H9 (cell line): Measurements from ENCODE around the gene TELO2. TPM values are rescaled to one million over a fixed set of nuclear protein-coding genes. Genes with fewer than 3 reads are reported as not detected.

Experiments
- DNase-seq: peaks from one replicate; pipeline ENCODE4 v3.0.0-alpha.2; 2017
- H2AFZ ChIP-seq: one replicate; pipeline ENCODE4 v1.6.1; 2013; ENCODE audit warnings: mild to moderate bottlenecking, low read length, control low read depth, moderate library complexity
- H2AK5ac ChIP-seq: 2 replicates; pipeline ENCODE4 v1.6.1; 2013; ENCODE audit warnings: low read length, control low read depth, mixed read lengths; ENCODE audit not compliant: insufficient read length
- H2BK120ac ChIP-seq: one replicate; pipeline ENCODE4 v1.6.1; 2013; ENCODE audit warnings: low read depth, mild to moderate bottlenecking, low read length, control low read depth, inconsistent platforms; ENCODE audit not compliant: poor library complexity, severe bottlenecking
- H2BK12ac ChIP-seq: 2 replicates; pipeline ENCODE4 v1.6.1; 2013; ENCODE audit warnings: low read length, control low read depth, mixed read lengths, low read depth; ENCODE audit not compliant: insufficient read length
- H2BK15ac ChIP-seq: 2 replicates; pipeline ENCODE4 v1.6.1; 2013; ENCODE audit warnings: low read depth, low read length, control low read depth
- H2BK20ac ChIP-seq: one replicate; pipeline ENCODE4 v1.6.1; 2013; ENCODE audit warnings: low read depth, mild to moderate bottlenecking, low read length, control low read depth, inconsistent platforms; ENCODE audit not compliant: poor library complexity, severe bottlenecking
- H2BK5ac ChIP-seq: 2 replicates; pipeline ENCODE4 v1.6.1; 2013; ENCODE audit warnings: low read length, control low read depth, mixed read lengths; ENCODE audit not compliant: insufficient read length
- H3K14ac ChIP-seq: 2 replicates; pipeline ENCODE4 v1.6.1; 2013; ENCODE audit warnings: low read length, control low read depth; ENCODE audit not compliant: insufficient read depth
- H3K18ac ChIP-seq: 2 replicates; pipeline ENCODE4 v1.6.1; 2013; ENCODE audit warnings: low read depth, mild to moderate bottlenecking, mixed read lengths, low read length, control low read depth; ENCODE audit not compliant: insufficient read length
- H3K23ac ChIP-seq: 2 replicates; pipeline ENCODE4 v1.6.1; 2013; ENCODE audit warnings: low read length, control low read depth, mixed read lengths, low read depth; ENCODE audit not compliant: insufficient read length
- H3K23me2 ChIP-seq: 2 replicates; pipeline ENCODE4 v1.6.1; 2013; ENCODE audit warnings: low read depth, mild to moderate bottlenecking, mixed read lengths, low read length, control low read depth; ENCODE audit not compliant: insufficient read length, poor library complexity, severe bottlenecking
- H3K27ac ChIP-seq: 2 replicates; pipeline ENCODE4 v1.5.1; 2013; ENCODE audit warnings: low read length, control low read depth, mixed read lengths, low read depth; ENCODE audit not compliant: insufficient read length
- H3K27me3 ChIP-seq: 2 replicates; pipeline ENCODE4 v1.6.1; 2013; ENCODE audit warnings: low read length, control low read depth, inconsistent platforms; ENCODE audit not compliant: insufficient read depth
- H3K4ac ChIP-seq: 2 replicates; pipeline ENCODE4 v1.6.1; 2013; ENCODE audit warnings: low read depth, mild to moderate bottlenecking, control low read depth, inconsistent platforms, low read length, moderate library complexity
- H3K4me1 ChIP-seq: 2 replicates; pipeline ENCODE4 v1.6.1; 2013; ENCODE audit warnings: low read length, control low read depth, inconsistent platforms; ENCODE audit not compliant: insufficient read depth
- H3K4me2 ChIP-seq: 2 replicates; pipeline ENCODE4 v1.6.1; 2013; ENCODE audit warnings: low read length, control low read depth, mixed read lengths; ENCODE audit not compliant: insufficient read length, insufficient read depth
- H3K56ac ChIP-seq: 2 replicates; pipeline ENCODE4 v1.6.1; 2013; ENCODE audit warnings: low read depth, mild to moderate bottlenecking, mixed read lengths, low read length, control low read depth; ENCODE audit not compliant: insufficient read length
- H3K79me1 ChIP-seq: 2 replicates; pipeline ENCODE4 v1.6.1; 2013; ENCODE audit warnings: low read depth, mild to moderate bottlenecking, moderate library complexity, low read length, control low read depth, inconsistent platforms; ENCODE audit not compliant: insufficient read depth, poor library complexity, severe bottlenecking
- H3K79me2 ChIP-seq: 2 replicates; pipeline ENCODE4 v1.6.1; 2013; ENCODE audit warnings: low read length, control low read depth, inconsistent platforms; ENCODE audit not compliant: insufficient read depth
- H3K9ac ChIP-seq: 2 replicates; pipeline ENCODE4 v1.6.1; 2013; ENCODE audit warnings: low read length, control low read depth, mixed read lengths; ENCODE audit not compliant: insufficient read length; ENCODE audit errors: extremely low read depth
- H3K9me3 ChIP-seq: one replicate; pipeline ENCODE4 v1.6.1; 2013; ENCODE audit warnings: low read depth, low read length, inconsistent platforms; ENCODE audit not compliant: control insufficient read depth
- H3T11ph ChIP-seq: one replicate; pipeline ENCODE4 v1.6.1; 2013; ENCODE audit warnings: mild to moderate bottlenecking, low read length, control low read depth, inconsistent platforms
- H4K20me1 ChIP-seq: one replicate; pipeline ENCODE4 v1.6.1; 2013; ENCODE audit not compliant: control insufficient read depth, insufficient read length, insufficient read depth
- H4K5ac ChIP-seq: 2 replicates; pipeline ENCODE4 v1.6.1; 2013; ENCODE audit warnings: low read depth, mild to moderate bottlenecking, mixed read lengths, low read length, control low read depth; ENCODE audit not compliant: insufficient read length
- H4K8ac ChIP-seq: replicated peaks from 2 replicates; pipeline ENCODE4 v1.6.1; 2013; ENCODE audit warnings: low read length, control low read depth, mixed read lengths, low read depth; ENCODE audit not compliant: insufficient read length
- H4K91ac ChIP-seq: 2 replicates; pipeline ENCODE4 v1.6.1; 2013; ENCODE audit warnings: low read depth, mild to moderate bottlenecking, moderate library complexity, mixed read lengths, low read length, control low read depth; ENCODE audit not compliant: insufficient read length
- H3K27ac Mint-ChIP-seq, 3 experiments: 2 replicates in 2 of 3; 3 replicates in 1 of 3; pipeline ENCODE4 v1.8.0; 2020 to 2021; ENCODE audit warnings: mixed read lengths in 3 of 3, mild to moderate bottlenecking in 1 of 3, moderate library complexity in 1 of 3
- H3K27me3 Mint-ChIP-seq: 2 replicates; pipeline ENCODE4 v1.8.0; 2021; ENCODE audit warnings: low read depth, mild to moderate bottlenecking, moderate library complexity, mixed read lengths
- H3K36me3 Mint-ChIP-seq, 3 experiments: 2 replicates in 2 of 3; 3 replicates in 1 of 3; pipeline ENCODE4 v1.8.0; 2020 to 2021; ENCODE audit warnings: low read depth in 3 of 3, mixed read lengths in 3 of 3; ENCODE audit not compliant: insufficient read depth in 1 of 3
- H3K4me1 Mint-ChIP-seq, 2 experiments: 2 replicates each; pipeline ENCODE4 v1.8.0; 2020; ENCODE audit warnings: mixed read lengths in 2 of 2
- H3K4me3 Mint-ChIP-seq, 2 experiments: 2 replicates in 1 of 2; 3 replicates in 1 of 2; pipeline ENCODE4 v1.8.0; 2020 to 2021; ENCODE audit warnings: mild to moderate bottlenecking in 2 of 2, mixed read lengths in 2 of 2, moderate library complexity in 1 of 2
- H3K9me3 Mint-ChIP-seq, 2 experiments: 2 replicates in 1 of 2; 3 replicates in 1 of 2; pipeline ENCODE4 v1.8.0; 2020; ENCODE audit warnings: mild to moderate bottlenecking in 2 of 2, mixed read lengths in 2 of 2, moderate library complexity in 1 of 2
- CTCF ChIP-seq: fragments of 200-600 bp; sonication (generic); conservative IDR thresholded peaks from 3 replicates; pipeline ENCODE4 v1.8.0; 2021; ENCODE audit warnings: antibody characterized with exemption, mild to moderate bottlenecking
- WGBS: extraction: QIAGEN DNeasy Blood & Tissue Kit; methylation state at CpG from one replicate; pipeline ENCODE4 v1.1.7; 2013; ENCODE audit warnings: missing lambda C conversion rate, low lambda C conversion rate, mixed read lengths; ENCODE audit not compliant: insufficient read length; ENCODE audit errors: extremely low coverage; 5-methylcytosine and 5-hydroxymethylcytosine counted together
- total RNA-seq: library from RNA; stranded (reverse); gene quantifications from 2 replicates; pipeline ENCODE4 v1.2.1, GENCODE V29; 2021

The TELO2 gene
- total RNA-seq, 1 experiment from 2014 or later, result 98.9 TPM

GRCh38 chr16:1540556-1540855 lies 47.3 kb downstream of the TELO2 start:
- no peak overlapping the region for H3K4me3 Mint-ChIP-seq
- Histone ChIP-seq H4K8ac (no peak overlapping the region), H3K56ac (no peak overlapping the region), H3K14ac (no peak overlapping the region), H3K27ac (no peak overlapping the region), H3K9ac (no peak overlapping the region), H3K23ac (no peak overlapping the region), H3K4me1 (no peaks in the 10 kb centered on the region), H2BK20ac (no peak overlapping the region), H2BK120ac (no peak overlapping the region), H3T11ph (no peak overlapping the region), H4K5ac (no peak overlapping the region), H3K79me1 (no peaks in the 10 kb centered on the region), H2AFZ (no peak overlapping the region), H3K79me2 (no peaks in the 10 kb centered on the region), H4K91ac (no peak overlapping the region), H2AK5ac (no peak overlapping the region), H4K20me1 (no peaks in the 10 kb centered on the region), H3K27me3 (no peaks in the 10 kb centered on the region), H2BK15ac (no peak overlapping the region), H2BK5ac (no peak overlapping the region), H3K23me2 (no peaks in the 10 kb centered on the region), H3K18ac (no peak overlapping the region), H2BK12ac (no peak overlapping the region), H3K4ac (no peak overlapping the region), H3K4me2 (no peak overlapping the region), H3K9me3 (no peaks in the 10 kb centered on the region)
- peaks cover 2 to 3% of the 10 kb centered on the region in 2 experiments; a peak in 2 of 4 replicates for H3K4me1 Mint-ChIP-seq
- no peak for DNase-seq
- no peaks in the 10 kb centered on the region for H3K9me3 Mint-ChIP-seq
- H3K27me3 Mint-ChIP-seq, result no peaks in the 10 kb centered on the region
- no peak overlapping the region for H3K27ac Mint-ChIP-seq
- TF ChIP-seq CTCF, result no peak
- no peaks in the 10 kb centered on the region; a peak in 1 of 7 replicates for H3K36me3 Mint-ChIP-seq
- WGBS, result no CpG with 5 or more reads among the region's 8 CpGs
